ENCODE measurements around the gene ADAP1. TPM values are rescaled to one million over a fixed set of nuclear protein-coding genes. Genes with fewer than 3 reads are reported as not detected.
"Not testable (repeated sequence)": the region's sequence is repeated elsewhere in the genome, so short reads cannot be mapped to it uniquely, and the experiment has no call there.

The ADAP1 gene, protein sequence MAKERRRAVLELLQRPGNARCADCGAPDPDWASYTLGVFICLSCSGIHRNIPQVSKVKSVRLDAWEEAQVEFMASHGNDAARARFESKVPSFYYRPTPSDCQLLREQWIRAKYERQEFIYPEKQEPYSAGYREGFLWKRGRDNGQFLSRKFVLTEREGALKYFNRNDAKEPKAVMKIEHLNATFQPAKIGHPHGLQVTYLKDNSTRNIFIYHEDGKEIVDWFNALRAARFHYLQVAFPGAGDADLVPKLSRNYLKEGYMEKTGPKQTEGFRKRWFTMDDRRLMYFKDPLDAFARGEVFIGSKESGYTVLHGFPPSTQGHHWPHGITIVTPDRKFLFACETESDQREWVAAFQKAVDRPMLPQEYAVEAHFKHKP
- total RNA-seq: 32.0 TPM

DNA sequence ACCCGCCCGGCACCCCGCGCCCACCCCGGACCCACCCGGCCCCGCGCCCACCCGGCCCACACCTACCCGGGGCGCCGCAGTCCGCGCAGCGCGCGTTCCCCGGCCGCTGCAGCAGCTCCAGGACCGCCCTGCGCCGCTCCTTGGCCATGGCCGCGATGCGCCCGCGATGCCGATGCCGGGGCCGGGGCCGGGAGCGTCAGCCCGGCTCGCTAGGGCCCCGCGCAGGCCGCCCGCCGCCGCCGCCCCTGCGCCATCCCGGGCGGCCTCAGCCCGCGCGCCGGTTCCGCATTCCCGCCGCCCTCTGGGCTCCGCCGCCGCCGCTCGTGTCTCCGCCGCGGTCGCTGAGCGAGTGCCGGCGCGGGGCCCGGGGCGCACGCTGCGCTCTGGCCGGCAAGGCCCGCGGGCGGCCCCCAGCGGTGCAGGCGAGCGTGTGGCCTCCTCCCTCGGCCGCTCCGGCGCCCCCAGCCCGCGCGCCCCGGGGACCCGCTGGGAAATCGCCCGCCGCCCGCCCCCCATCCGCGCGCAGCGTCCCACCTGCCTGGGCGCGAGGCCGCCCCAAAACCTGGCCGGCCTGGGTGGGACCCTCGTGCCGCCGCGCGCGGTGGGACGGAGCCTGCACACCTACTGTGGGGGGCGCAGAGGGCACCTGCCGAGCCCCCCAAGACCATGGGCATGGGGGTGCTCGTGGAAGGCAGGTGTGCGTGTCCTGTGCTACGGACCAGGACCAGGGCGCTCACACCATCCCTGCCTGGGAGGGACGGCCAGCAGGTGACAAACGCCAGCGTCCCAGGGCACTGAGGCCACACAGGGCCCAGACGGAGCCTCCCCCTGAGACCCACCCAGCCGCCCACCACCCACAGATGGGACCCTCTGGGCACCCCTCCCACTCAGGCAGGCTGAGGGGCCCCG is at the start of gene ADAP1:
Gene ADAP1, minus strand, starts transcription at position 351 of the 909 bp plus-strand sequence. Its CDS starts 203 bp downstream, at position 148.
- DNase-seq: no peak

DNA sequence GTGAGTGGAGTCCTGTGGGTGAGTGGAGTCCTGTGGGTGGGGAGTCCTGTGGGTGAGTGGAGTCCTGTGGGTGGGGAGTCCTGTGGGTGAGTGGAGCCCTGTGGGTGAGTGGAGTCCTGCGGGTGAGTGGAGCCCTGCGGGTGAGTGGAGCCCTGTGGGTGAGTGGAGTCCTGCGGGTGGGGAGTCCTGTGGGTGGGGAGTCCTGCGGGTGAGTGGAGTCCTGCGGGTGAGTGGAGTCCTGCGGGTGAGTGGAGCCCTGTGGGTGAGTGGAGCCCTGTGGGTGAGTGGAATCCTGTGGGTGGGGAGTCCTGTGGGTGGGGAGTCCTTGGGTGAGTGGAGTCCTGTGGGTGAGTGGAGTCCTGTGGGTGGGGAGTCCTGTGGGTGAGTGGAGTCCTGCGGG is 48.0 kb upstream of the ADAP1 start:
- not testable (repeated sequence) for DNase-seq

DNA sequence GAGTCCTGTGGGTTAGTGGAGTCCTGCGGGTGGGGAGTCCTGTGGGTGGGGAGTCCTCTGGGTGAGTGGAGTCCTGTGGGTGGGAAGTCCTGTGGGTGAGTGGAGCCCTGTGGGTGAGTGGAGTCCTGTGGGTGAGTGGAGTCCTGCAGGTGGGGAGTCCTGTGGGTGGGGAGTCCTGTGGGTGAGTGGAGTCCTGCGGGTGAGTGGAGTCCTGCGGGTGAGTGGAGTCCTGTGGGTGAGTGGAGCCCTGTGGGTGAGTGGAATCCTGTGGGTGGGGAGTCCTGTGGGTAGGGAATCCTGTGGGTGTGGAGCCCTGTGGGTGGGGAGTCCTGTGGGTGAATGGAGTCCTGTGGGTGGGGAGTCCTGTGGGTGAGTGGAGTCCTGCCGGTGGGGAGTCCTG is 47.5 kb upstream of the ADAP1 start:
- not testable (repeated sequence) for DNase-seq

DNA sequence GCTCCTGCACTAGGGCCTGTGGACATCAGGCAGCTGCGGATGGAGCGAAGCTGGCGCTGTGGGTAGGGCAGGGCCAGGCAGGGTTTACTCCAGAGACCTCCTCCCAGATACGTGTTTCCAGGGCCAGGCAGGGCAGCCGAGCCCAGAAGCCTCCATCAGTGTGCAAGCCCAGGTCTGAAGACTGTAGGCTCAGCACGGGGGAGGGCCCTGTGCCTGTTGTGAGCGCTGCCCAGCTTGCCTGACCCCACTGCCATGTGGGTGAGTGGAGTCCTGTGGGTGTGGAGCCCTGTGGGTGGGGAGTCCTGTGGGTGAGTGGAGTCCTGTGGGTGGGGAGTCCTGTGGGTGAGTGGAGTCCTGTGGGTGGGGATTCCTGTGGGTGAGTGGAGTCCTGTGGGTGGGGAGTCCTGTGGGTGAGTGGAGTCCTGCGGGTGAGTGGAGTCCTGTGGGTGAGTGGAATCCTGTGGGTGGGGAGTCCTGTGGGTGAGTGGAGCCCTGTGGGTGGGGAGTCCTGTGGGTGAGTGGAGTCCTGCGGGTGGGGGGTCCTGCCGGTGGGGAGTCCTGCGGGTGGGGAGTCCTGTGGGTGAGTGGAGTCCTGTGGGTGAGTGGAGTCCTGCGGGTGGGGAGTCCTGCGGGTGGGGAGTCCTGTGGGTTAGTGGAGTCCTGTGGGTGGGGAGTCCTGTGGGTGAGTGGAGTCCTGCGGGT is 46.7 kb upstream of the ADAP1 start:
- DNase-seq: not testable (repeated sequence)

DNA sequence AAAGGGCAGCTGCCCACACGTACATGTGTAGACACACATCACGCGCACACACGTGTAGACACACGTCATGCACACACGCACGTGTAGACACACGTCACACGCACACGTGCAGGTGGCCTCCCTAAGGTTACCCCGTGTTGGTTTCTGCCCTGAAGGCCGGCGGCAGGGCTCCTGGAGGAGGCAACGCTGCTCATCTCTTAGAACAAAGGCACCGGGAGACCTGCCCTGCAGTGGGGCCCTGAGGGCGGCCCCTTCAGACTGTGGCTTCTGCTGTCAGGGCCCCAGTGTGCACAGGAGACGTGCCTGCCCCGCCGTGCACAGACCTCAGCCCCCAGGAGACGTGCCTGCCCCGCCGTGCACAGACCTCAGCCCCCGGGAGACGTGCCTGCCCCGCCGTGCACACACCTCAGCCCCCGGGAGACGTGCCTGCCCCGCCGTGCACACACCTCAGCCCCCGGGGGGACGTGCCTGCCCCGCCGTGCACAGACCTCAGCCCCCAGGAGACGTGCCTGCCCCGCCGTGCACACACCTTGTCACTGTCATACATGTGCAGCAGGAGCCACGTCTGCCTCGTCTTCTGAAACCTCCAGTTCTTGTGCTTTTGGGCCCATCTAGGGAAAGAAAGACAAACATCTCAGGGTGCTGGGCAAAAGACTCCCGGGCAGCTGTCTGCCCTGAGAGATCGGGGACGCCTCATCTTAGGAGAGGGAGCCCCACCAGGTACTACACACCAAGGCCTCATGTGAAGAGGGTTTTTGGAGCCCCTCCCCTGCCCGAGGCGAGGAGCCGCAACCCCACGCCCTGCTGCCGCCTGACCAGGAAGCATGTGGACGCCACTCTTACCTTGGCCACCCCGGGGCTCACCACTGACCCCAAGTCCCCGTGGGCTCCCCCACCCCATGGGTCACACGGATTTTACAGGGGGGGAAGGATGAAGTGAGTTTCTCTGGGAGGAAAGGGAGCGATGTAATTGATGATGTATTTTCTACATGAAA is 45.8 kb upstream of the ADAP1 start:
- no peak for DNase-seq

DNA sequence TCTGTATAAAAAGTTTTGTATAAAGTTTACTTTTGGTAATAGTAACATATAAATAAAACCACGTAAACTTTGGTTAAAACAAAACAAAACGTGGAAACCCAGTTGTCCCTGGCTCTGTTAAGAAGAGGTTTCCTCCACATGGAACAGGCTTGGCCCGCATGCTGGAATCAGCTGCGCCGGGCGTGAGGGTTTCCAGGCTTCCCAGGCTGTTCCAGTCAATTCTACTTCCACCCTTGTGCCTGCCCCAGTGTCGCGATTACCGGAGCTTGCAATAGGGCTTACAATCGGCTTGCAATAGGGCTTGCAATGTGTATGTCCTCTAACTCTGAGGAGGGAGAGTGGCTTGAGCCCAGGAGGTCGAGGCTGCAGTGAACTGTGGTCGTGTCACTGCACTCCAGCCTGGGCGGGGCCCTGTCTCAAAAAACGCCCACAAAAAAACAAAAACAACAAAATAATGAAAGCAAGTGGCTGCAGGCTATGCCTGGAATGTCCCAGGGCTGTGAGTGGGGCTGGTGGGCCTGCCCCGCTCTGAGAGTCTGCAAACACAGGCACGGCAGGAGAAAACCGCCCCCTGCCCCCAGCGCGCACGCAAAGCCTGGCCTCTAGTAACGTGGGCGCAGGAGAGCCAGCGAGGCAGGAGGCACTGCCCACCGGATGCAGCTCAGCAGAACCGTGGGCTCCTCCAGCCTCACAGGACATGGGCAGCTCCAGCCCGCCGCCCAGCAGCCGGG is 44.8 kb upstream of the ADAP1 start:
- DNase-seq: no peak

DNA sequence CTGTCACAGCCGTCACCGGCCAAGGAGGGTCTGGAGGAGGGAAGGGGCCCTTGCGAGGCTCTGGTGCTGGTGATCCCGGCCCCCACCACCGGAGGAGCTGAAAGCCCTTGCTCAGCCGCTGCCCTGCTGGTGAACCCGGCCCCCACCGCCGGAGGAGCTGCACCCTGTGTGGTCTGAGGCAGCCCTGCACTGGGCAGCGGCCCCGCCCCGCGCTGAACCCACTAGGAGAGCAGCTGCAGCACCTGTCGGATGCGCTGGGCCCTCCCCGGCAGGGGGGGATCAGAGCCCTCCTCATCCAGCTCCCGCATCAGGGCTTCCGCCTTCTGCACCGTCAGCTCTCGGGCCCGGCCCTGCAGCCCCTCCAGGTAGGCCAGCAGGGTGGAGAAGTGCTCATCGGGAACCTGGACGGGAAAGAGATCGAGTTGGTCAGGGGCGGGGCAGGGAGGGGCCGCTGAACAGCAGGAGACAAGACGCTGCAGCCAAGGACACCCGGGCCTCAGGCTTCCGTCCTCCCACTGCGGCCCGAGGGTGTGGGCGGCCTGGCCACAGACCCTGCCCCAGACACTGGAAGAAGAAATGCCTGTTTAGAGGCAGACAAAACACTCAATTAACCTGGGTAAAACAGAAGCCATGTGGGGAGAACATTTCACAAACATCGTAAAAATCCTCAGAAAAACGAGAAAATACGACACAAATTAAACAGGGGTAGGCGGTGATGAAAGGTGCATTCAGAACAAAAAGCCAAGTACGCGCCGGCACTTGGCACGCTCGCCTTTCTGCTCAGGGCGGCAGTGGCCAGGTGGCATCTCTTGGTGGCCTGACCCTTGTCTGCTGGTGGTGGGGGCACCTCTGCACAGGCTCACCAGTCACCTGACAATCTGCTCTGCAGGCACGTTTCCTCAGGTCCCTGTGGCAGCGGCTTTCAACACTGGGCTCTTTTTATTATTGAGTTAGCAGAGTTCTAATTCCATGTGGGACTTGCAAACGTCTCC is 43.2 kb upstream of the ADAP1 start:
- DNase-seq: no peak

DNA sequence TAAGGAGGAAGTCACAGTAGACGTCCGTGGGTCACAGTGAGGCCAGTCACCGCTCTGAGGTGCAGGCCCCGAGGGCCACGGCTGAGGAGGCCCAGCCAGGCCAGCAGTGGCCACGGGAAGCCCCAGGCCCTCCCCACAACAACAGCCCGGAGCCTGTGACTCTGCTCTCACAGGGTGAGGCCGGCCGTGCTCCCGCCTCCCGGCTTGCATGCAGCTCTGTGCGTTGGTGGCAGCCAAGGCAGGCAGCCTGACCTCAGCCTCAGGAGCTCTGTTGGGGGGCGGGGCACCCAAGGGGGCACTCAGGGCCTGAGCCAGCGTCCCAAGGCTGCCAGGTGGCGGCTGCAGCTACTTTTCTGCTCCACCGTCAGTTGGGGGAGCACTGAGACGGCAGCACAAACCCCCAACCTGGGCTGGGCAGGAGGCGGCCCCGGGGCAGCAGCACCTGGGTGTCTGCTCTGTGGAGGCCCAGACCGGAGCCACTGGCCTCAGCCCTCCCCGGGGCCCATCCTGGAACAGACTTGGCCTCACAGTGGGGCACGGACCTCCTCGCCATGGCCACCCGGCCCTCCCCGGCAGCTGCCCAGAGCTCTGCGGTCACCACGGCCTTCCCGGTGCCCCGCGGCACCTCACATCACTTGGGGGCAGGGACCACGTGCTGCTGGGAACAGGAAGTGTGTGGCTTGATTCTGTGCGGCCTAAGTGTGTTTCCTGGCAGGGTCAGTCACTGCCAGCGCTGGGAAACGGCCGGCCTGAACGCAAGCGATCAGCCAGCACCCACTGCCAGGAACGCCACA is 41.8 kb upstream of the ADAP1 start:
- no peak for DNase-seq

DNA sequence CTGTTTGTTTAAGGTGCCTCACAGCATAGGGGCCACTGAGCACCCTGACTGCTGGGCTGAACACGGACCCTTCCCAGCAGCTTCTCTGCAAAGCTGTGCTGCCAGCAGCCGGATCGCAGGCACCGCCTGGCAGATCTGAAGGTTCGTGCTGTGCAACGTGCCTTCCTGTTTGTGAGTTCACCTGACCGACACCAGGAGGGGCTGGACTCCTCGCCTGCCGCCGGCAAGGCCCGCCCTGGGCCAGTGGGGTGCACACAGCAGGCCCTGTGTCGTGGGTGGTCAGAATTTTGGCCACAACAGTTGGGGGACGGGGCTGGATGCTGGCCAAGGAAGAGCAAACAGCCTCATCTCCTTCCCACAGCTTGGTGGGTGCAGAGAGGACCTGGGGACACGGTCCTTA is 41.1 kb upstream of the ADAP1 start:
- no peak for DNase-seq

DNA sequence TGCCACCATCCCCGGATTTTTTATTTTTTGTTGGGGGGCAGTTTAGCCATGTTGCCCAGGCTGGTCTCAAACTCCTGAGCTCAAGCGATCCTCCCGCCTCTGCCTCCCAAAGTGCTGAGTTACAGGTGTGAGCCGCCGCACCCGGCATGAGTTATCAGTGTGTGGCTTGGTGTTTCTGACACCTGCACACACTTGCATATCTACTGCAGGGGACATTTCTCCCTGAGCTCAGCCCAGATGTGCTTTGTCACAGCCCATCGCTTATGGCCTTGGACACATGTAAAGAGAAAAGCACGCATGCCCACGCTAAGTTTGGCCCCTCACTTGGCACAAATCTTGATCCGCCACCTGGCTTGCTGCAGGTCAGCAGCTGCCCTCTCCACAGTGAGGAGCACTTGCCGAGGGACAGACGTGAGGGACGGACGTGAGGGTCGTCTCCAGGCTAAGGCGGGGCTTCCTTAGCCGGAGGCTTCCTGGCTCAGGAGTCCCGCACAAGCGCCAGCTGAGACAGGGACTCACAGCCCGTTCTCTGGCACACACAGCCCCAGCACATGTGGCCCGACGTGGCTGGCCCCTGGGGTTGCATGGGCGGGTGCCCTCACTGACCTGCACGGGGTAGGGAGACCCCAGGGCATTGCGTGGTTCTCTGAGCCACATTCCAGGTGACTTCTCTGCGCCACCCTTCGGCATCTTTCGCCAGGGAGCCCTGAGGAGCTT is 40.3 kb upstream of the ADAP1 start:
- DNase-seq: no peak

DNA sequence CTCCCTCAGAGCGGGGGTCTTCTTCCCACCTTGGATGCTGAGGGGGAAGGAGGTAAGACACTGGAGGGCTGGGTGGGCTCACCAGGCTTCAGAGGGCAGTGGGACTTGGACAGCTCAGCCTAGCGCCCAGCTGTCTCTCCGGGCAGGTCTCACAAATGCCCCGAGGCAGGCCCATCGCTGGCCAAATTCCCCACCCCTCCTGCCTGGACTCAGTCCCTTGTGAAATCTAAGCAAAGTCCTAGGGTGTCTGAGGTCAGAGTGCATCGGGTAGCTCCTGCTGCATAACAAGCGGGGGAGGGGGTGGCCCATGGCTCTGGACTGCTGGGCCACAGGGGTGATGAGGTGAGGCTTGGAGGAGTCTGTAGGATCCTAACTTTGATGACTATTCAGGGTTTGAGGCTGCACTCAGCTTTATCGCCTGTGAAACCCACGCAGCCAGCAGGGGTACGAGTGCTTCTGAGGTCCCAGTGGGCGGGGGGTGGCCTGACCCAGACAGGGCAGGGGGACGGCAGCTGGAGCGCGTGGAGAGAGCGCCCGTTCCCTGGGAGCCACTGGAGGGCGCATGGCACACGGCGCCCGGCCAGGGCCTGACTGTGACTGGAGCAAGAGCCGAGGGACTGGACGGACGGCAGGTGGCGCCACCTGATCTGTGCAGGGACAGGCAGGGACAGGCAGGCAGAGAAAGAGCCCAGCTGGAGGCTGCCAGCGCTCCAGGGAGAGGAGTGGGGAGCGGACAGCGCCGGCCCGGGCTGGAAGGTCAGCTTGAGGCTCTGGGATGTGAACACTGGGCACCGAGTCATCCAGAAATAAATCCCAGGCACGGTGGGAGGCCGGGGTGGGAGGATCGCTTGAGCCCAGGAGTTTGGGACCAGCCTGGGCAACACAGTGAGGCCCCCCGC is 38.5 kb upstream of the ADAP1 start:
- peak; percentile 95 for DNase-seq

DNA sequence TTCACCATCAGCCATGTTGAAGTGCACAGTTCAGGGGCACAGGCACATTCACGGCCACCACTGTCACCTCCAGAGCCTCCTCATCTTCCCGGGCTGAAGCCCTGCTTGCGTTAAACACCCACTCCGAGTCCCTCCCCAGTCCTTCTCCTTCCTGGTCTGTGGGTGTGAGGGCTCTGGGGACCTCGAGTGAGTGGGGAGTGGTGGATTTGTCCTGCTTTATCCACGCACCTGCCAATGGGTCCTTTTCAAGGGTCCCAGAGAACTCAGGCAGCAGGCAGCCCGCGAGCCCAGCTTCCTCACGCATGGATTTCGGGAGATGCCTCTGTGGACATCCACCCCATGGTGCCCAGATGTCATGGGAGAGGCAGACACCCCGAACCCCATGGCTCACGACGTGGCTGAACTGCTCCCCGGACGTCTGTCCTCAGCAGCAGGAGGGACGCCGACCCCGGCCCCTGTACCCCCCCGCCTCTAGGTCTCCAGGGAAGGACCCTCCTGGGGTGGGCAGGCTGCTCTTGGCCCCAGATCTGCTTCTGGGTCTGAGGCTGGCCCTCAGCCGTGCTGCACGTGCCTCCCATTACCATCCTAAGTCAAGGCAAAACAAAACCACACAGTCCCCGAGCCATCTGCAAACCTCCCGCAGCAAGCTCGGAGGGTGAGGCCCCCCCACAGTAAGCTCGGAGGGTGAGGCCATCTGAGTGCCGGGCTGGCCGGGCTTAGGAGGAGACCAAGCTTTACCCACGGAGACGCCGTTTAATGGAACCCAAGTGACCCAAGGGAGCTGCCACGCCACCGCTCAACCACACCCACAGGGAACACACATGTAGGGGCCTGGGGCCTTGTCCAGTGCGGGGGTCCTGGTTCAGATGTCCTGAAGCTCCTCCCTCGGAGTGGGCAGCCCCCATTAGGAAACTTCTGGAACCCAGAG is 37.5 kb upstream of the ADAP1 start:
- DNase-seq: no peak

DNA sequence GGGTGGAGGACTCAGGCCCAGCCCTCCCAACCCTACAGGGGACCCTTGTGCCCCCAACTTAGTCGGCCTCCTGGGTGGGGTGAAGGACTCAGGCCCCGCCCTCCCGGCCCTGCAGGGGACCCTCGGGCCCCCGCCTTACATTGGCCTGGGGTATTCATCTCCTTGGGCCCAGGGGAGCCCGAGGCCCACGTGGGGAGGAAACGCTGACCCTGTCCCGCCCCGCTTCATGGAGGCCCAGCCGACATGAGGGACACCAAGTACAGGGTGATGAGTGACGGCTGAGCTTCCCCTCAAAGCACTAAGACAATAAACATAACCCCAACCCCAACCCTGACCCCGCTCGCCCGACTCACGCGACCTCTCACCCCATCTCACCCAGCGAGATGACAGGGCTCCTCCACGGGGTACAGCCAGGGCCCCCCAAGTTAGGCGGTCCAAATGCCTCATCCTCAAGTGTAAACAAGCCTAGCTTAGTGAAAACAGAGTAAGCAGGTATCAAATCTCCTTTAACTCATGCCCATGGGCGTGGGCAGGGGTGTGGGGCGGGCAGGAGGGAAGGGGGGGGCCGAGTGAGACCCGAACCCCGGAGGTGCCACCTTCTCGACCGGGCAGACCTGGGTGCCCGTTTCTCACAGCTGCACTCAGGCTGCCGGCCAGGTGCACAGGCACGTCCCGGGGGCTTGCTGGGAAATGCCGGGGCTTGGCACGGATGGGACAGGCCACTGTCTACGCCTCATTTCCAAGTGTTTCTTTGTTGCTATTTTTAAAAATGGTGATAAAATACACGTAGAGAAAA is 36.7 kb upstream of the ADAP1 start:
- DNase-seq: no peak

DNA sequence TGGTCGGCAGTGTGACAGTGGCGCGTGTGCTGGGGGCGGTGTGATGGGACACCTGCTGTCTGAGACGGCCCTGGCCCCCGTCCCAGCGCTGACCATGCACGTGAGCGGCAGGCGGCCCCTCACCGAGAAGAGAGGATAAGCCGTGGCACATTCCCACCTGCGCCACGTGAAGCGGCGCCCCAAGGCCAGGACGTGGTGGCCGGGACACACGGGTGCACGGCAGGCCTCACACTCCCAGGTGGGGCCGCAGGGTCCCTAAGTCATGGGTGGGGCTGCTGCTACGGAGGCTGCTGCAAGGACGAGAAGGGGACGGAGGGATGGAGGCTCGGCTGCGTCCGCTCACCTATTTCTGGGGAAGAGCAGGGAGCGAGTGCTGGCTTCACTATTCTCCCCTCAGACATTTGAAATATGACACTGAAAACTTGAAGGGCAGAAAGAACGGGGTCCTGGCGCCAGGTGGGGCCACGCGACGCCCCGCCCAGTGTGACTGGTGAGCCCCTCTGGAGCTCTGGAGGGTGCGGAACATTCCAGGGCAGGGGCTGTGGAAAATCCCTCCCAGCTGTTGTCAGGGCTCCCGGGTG is 36.0 kb upstream of the ADAP1 start:
- no peak for DNase-seq
